Thymus (tissue), 11 donors: ENCODE data around the gene FGF12. TPM values are rescaled to one million over a fixed set of nuclear protein-coding genes. Genes with fewer than 3 reads are reported as not detected.
"Not testable (repeated sequence)": the region's sequence is repeated elsewhere in the genome, so short reads cannot be mapped to it uniquely, and the experiment has no call there.

Source experiments
- DNase-seq, 9 donors: peaks; one replicate each; pipeline ENCODE4 v3.0.0-alpha.2; 2013; ENCODE audit warnings: low spot score in 9 of 9, low read depth in 6 of 9, missing footprints in 1 of 9
- H3K27ac ChIP-seq, 2 donors: one replicate each; pipeline ENCODE4 v1.5.1; 2013; ENCODE audit warnings: control low read depth in 1 of 2, low read depth in 1 of 2, low read length in 1 of 2, mild to moderate bottlenecking in 1 of 2, moderate library complexity in 1 of 2
- H3K27me3 ChIP-seq, 2 donors: one replicate each; pipeline ENCODE4 v1.5.1; 2013; ENCODE audit warnings: low read length in 1 of 2; ENCODE audit not compliant: control insufficient read depth in 2 of 2, insufficient read depth in 1 of 2
- H3K36me3 ChIP-seq, 2 donors: one replicate each; pipeline ENCODE4 v1.5.1; 2013; ENCODE audit warnings: low read length in 1 of 2, mild to moderate bottlenecking in 1 of 2, moderate library complexity in 1 of 2; ENCODE audit not compliant: control insufficient read depth in 2 of 2, insufficient read depth in 2 of 2
- H3K4me1 ChIP-seq, 2 donors: one replicate each; pipeline ENCODE4 v1.5.1; 2013; ENCODE audit warnings: low read length in 2 of 2; ENCODE audit not compliant: control insufficient read depth in 2 of 2, insufficient read depth in 2 of 2
- H3K4me3 ChIP-seq, 2 donors: one replicate each; pipeline ENCODE4 v1.5.1; 2013; ENCODE audit warnings: low read length in 2 of 2, control low read depth in 1 of 2, mild to moderate bottlenecking in 1 of 2
- H3K9me3 ChIP-seq, 2 donors: one replicate each; pipeline ENCODE4 v1.5.1; 2013; ENCODE audit warnings: low read length in 1 of 2, mild to moderate bottlenecking in 1 of 2; ENCODE audit not compliant: control insufficient read depth in 2 of 2, insufficient read depth in 1 of 2
- WGBS: extraction: QIAGEN DNeasy Blood & Tissue Kit; methylation state at CpG from one replicate; pipeline ENCODE4 v1.1.7; 2013; 5-methylcytosine and 5-hydroxymethylcytosine counted together
- polyA plus RNA-seq: library from polyadenylated mRNA; stranded (reverse); fragments of 200-250 nt; gene quantifications from one replicate; pipeline ENCODE4 v1.2.3, GENCODE V29; 2013
- total RNA-seq: library from RNA; stranded (reverse); fragments of 120-200 nt; gene quantifications from one replicate; pipeline ENCODE4 v1.2.4, GENCODE V29; 2013
- donor health status: healthy.

FGF12 gene
- total and polyA plus RNA-seq, 2 donors: 0.19 to 1.1 TPM

GRCh38 chr3:192744604-192745003 lies 17.3 kb upstream of the FGF12 start:
- H3K27ac ChIP-seq, H3K36me3 ChIP-seq, H3K9me3 ChIP-seq, H3K27me3 ChIP-seq, H3K4me3 ChIP-seq, DNase-seq, H3K4me1 ChIP-seq: not testable (repeated sequence)
- WGBS: 71% methylated on average over 17 of the region's 19 CpGs

GRCh38 chr3:192737506-192737905 lies 10.2 kb upstream of the FGF12 start:
- H3K9me3 ChIP-seq: no peaks in the 10 kb centered on the region
- H3K36me3 ChIP-seq: no peaks in the 10 kb centered on the region
- no peaks in the 10 kb centered on the region for H3K27me3 ChIP-seq
- H3K4me3 ChIP-seq: no peak overlapping the region
- H3K27ac ChIP-seq: no peak overlapping the region
- no peaks in the 10 kb centered on the region for H3K4me1 ChIP-seq
- DNase-seq: no peak

DNA sequence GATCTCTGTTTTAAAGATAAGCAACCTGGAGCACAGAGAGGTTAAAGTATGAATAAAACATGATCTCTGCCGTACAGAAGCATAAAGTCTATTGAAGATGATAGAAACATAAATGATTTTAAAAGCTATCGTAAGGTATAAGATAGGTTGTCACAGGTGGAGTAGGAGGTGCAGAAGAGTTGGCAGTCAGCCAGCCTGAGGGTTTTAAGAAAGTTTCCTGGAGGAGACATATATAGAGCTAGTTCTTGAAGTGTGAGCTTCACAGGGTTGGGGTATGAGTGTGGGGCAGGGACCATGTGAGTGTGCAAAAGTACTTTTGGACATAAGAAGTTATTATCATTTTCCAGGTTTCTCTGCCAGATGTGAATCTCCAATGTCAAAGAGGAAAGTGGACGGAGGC lies 3.9 kb upstream of the FGF12 start:
- 93% methylated on average over 3 of the region's 3 CpGs for WGBS
- no peak overlapping the region for H3K4me3 ChIP-seq
- no peaks in the 10 kb centered on the region for H3K36me3 ChIP-seq
- H3K27me3 ChIP-seq: peaks cover 0 to 7% of the 10 kb centered on the region in 2 donors
- H3K4me1 ChIP-seq: peaks cover 0 to 3% of the 10 kb centered on the region in 2 donors
- H3K9me3 ChIP-seq: no peaks in the 10 kb centered on the region
- no peak overlapping the region for H3K27ac ChIP-seq
- no peak for DNase-seq

DNA sequence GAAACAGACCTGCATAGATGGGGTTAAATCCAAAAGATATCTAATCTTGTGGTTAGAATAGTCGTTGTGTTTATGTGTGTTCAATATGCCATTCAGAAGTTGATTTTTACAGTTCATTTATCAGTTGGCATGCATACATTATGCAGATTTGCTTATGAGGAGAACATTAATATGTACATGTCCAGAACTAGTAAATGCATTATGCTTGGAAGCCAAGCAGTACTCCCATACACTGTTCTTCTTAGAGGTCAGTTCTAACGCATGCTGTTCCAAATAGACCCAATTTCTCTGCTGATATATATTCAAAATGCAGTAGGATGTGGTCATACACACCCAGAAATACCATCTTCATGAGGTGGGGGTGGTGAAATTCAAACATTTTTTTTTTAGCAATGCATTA lies 956 bp downstream of the FGF12 start:
- Histone ChIP-seq H3K4me1 (peaks cover 0 to 3% of the 10 kb centered on the region in 2 donors), H3K4me3 (no peak overlapping the region), H3K27me3 (peaks cover 0 to 7% of the 10 kb centered on the region in 2 donors), H3K9me3 (no peaks in the 10 kb centered on the region), H3K27ac (no peak overlapping the region), H3K36me3 (no peaks in the 10 kb centered on the region)
- WGBS: 56% methylated on average over 2 of the region's 2 CpGs
- no peak for DNase-seq

DNA sequence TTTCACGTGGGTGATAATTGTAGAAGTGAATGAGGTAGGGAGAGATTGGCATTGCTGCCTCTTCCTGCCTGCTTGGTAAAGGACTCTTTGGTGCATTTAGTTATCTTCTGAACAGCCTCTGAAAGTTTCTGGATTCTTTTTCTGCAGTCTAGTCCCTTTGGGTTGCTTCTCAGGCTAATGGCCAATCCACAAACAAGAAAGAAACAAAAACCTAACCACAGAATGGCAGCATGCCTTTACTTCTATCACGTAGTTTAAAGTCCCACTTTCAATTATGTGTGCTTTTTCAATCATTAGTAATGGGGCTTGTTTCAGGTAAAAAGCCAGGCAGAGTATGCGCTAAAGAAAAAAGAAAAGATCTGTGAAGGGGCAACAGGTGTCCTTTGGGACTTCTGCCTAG lies 7.4 kb downstream of the FGF12 start:
- 81% methylated on average over 3 of the region's 3 CpGs for WGBS
- H3K36me3 ChIP-seq: no peaks in the 10 kb centered on the region
- no peak for DNase-seq
- H3K27me3 ChIP-seq: no peaks in the 10 kb centered on the region
- H3K27ac ChIP-seq: no peak overlapping the region
- H3K4me3 ChIP-seq: no peak overlapping the region
- no peaks in the 10 kb centered on the region for H3K4me1 ChIP-seq
- no peaks in the 10 kb centered on the region for H3K9me3 ChIP-seq

GRCh38 chr3:192718156-192718555 lies 9.2 kb downstream of the FGF12 start:
- no peaks in the 10 kb centered on the region for H3K27me3 ChIP-seq
- no peaks in the 10 kb centered on the region for H3K9me3 ChIP-seq
- H3K4me1 ChIP-seq: no peaks in the 10 kb centered on the region
- H3K36me3 ChIP-seq: no peaks in the 10 kb centered on the region
- no peak for DNase-seq
- no peak overlapping the region for H3K27ac ChIP-seq
- WGBS: 56% methylated on average over 3 of the region's 3 CpGs
- H3K4me3 ChIP-seq: no peak overlapping the region

- Histone ChIP-seq H3K9me3 (no peaks in the 10 kb centered on the region), H3K4me3 (no peak overlapping the region), H3K4me1 (no peaks in the 10 kb centered on the region), H3K27me3 (no peaks in the 10 kb centered on the region), H3K36me3 (no peaks in the 10 kb centered on the region), H3K27ac (no peak overlapping the region)
- DNase-seq: no peak
Observed at GRCh38 chr3:192715126-192715525, 12.2 kb downstream of the FGF12 start.

DNA sequence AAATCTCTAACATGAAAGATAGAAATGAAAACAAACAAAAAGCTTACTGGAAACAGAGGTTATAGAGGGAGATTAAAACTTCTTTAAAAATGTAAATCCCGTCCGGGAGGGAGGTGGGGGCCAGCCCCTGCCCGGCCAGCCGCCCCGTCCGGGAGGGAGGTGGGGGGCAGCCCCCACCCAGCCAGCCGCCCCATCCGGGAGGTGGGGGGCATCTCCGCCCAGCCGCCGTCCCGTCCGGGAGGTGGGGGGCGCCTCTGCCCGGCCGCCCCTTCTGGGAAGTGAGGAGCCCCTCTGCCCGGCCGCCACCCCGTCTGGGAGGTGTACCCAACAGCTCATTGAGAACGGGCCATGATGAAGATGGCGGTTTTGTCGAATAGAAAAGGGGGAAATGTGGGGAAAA lies 16.2 kb downstream of the FGF12 start:
- H3K36me3 ChIP-seq, H3K4me1 ChIP-seq, H3K27me3 ChIP-seq, DNase-seq, H3K9me3 ChIP-seq, H3K4me3 ChIP-seq, H3K27ac ChIP-seq: not testable (repeated sequence)
- WGBS: 97% methylated on average over 22 of the region's 22 CpGs

DNA sequence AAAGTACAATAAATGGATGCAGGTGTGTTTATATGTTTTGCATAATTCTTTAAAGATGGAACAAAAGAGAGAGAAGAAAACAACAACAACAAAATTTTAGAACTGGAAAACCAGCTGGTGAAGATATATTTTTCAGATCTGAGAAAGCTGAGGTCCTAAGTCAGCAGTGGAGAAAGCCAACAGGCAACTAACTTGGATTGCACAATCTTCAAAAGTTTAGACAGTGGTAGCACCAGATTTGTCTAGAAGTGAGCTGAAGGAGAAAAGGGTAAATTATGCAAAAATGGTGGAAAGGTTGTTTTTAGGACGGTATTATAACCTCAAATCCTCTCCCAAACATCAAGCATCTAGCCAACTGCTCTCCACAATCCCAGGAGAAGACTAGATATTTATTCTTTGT lies 17.0 kb downstream of the FGF12 start:
- H3K27ac ChIP-seq: no peak overlapping the region
- 80% methylated on average over 1 of the region's 1 CpG for WGBS
- H3K4me3 ChIP-seq: no peak overlapping the region

DNA sequence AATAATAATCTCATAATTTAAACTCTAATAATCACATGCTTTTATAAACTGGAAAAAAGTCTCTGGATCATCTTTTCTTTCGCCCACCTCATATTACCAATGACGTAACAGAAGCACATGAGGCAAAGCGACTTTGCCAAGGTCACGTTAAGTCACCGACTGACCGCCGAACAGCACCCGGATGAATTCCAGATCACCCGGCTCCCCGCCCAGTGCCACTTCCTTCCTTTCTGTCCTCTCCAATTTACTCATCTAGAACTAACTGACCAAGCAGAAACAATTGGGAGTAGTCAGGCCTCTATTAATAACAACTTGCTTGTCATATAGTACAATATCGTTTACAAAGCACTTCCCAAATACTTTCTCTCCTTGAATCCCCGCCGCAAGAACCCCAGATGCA lies 21.1 kb downstream of the FGF12 start:
- DNase-seq: no peak
- Histone ChIP-seq H3K4me1 (no peaks in the 10 kb centered on the region), H3K36me3 (no peaks in the 10 kb centered on the region), H3K27ac (no peak overlapping the region), H3K4me3 (no peak overlapping the region), H3K27me3 (no peaks in the 10 kb centered on the region), H3K9me3 (no peaks in the 10 kb centered on the region)
- WGBS: 96% methylated on average over 13 of the region's 13 CpGs

More for the DNA sequence above, 17.0 kb downstream of the FGF12 start:
- H3K27me3 ChIP-seq: no peaks in the 10 kb centered on the region
- H3K9me3 ChIP-seq: no peaks in the 10 kb centered on the region
- no peaks in the 10 kb centered on the region for H3K36me3 ChIP-seq
- no peak for DNase-seq
- no peaks in the 10 kb centered on the region for H3K4me1 ChIP-seq
